Erythroblast (primary cell): Measurements from ENCODE around the gene EBP.

Source experiments
- GATA1 ChIP-seq: IDR thresholded peaks from 2 replicates; pipeline ENCODE4 v1.6.1; 2011; ENCODE audit warnings: low read depth, mild to moderate bottlenecking, control low read depth, low read length, moderate library complexity
- POLR2A ChIP-seq: IDR thresholded peaks from 2 replicates; pipeline ENCODE4 v1.6.1; 2011; ENCODE audit warnings: mild to moderate bottlenecking, low read length

- no peak for TF ChIP-seq POLR2A
- TF ChIP-seq GATA1: no peak
Observed at GRCh38 chrX:48520976-48521352, 644 bp upstream of the EBP start.
